H9 (cell line): ENCODE results near the gene SLC43A1. TPM values are rescaled to one million over a fixed set of nuclear protein-coding genes. Genes with fewer than 3 reads are reported as not detected.

Experiments used
- DNase-seq: peaks from one replicate; pipeline ENCODE4 v3.0.0-alpha.2; 2017
- H2AFZ ChIP-seq: one replicate; pipeline ENCODE4 v1.6.1; 2013; ENCODE audit warnings: mild to moderate bottlenecking, low read length, control low read depth, moderate library complexity
- H2AK5ac ChIP-seq: 2 replicates; pipeline ENCODE4 v1.6.1; 2013; ENCODE audit warnings: low read length, control low read depth, mixed read lengths; ENCODE audit not compliant: insufficient read length
- H2BK120ac ChIP-seq: one replicate; pipeline ENCODE4 v1.6.1; 2013; ENCODE audit warnings: low read depth, mild to moderate bottlenecking, low read length, control low read depth, inconsistent platforms; ENCODE audit not compliant: poor library complexity, severe bottlenecking
- H2BK12ac ChIP-seq: 2 replicates; pipeline ENCODE4 v1.6.1; 2013; ENCODE audit warnings: low read length, control low read depth, mixed read lengths, low read depth; ENCODE audit not compliant: insufficient read length
- H2BK15ac ChIP-seq: 2 replicates; pipeline ENCODE4 v1.6.1; 2013; ENCODE audit warnings: low read depth, low read length, control low read depth
- H2BK20ac ChIP-seq: one replicate; pipeline ENCODE4 v1.6.1; 2013; ENCODE audit warnings: low read depth, mild to moderate bottlenecking, low read length, control low read depth, inconsistent platforms; ENCODE audit not compliant: poor library complexity, severe bottlenecking
- H2BK5ac ChIP-seq: 2 replicates; pipeline ENCODE4 v1.6.1; 2013; ENCODE audit warnings: low read length, control low read depth, mixed read lengths; ENCODE audit not compliant: insufficient read length
- H3K14ac ChIP-seq: 2 replicates; pipeline ENCODE4 v1.6.1; 2013; ENCODE audit warnings: low read length, control low read depth; ENCODE audit not compliant: insufficient read depth
- H3K18ac ChIP-seq: 2 replicates; pipeline ENCODE4 v1.6.1; 2013; ENCODE audit warnings: low read depth, mild to moderate bottlenecking, mixed read lengths, low read length, control low read depth; ENCODE audit not compliant: insufficient read length
- H3K23ac ChIP-seq: 2 replicates; pipeline ENCODE4 v1.6.1; 2013; ENCODE audit warnings: low read length, control low read depth, mixed read lengths, low read depth; ENCODE audit not compliant: insufficient read length
- H3K23me2 ChIP-seq: 2 replicates; pipeline ENCODE4 v1.6.1; 2013; ENCODE audit warnings: low read depth, mild to moderate bottlenecking, mixed read lengths, low read length, control low read depth; ENCODE audit not compliant: insufficient read length, poor library complexity, severe bottlenecking
- H3K27ac ChIP-seq: 2 replicates; pipeline ENCODE4 v1.5.1; 2013; ENCODE audit warnings: low read length, control low read depth, mixed read lengths, low read depth; ENCODE audit not compliant: insufficient read length
- H3K27me3 ChIP-seq: 2 replicates; pipeline ENCODE4 v1.6.1; 2013; ENCODE audit warnings: low read length, control low read depth, inconsistent platforms; ENCODE audit not compliant: insufficient read depth
- H3K4ac ChIP-seq: 2 replicates; pipeline ENCODE4 v1.6.1; 2013; ENCODE audit warnings: low read depth, mild to moderate bottlenecking, control low read depth, inconsistent platforms, low read length, moderate library complexity
- H3K4me1 ChIP-seq: 2 replicates; pipeline ENCODE4 v1.6.1; 2013; ENCODE audit warnings: low read length, control low read depth, inconsistent platforms; ENCODE audit not compliant: insufficient read depth
- H3K4me2 ChIP-seq: 2 replicates; pipeline ENCODE4 v1.6.1; 2013; ENCODE audit warnings: low read length, control low read depth, mixed read lengths; ENCODE audit not compliant: insufficient read length, insufficient read depth
- H3K56ac ChIP-seq: 2 replicates; pipeline ENCODE4 v1.6.1; 2013; ENCODE audit warnings: low read depth, mild to moderate bottlenecking, mixed read lengths, low read length, control low read depth; ENCODE audit not compliant: insufficient read length
- H3K79me1 ChIP-seq: 2 replicates; pipeline ENCODE4 v1.6.1; 2013; ENCODE audit warnings: low read depth, mild to moderate bottlenecking, moderate library complexity, low read length, control low read depth, inconsistent platforms; ENCODE audit not compliant: insufficient read depth, poor library complexity, severe bottlenecking
- H3K79me2 ChIP-seq: 2 replicates; pipeline ENCODE4 v1.6.1; 2013; ENCODE audit warnings: low read length, control low read depth, inconsistent platforms; ENCODE audit not compliant: insufficient read depth
- H3K9ac ChIP-seq: 2 replicates; pipeline ENCODE4 v1.6.1; 2013; ENCODE audit warnings: low read length, control low read depth, mixed read lengths; ENCODE audit not compliant: insufficient read length; ENCODE audit errors: extremely low read depth
- H3K9me3 ChIP-seq: one replicate; pipeline ENCODE4 v1.6.1; 2013; ENCODE audit warnings: low read depth, low read length, inconsistent platforms; ENCODE audit not compliant: control insufficient read depth
- H3T11ph ChIP-seq: one replicate; pipeline ENCODE4 v1.6.1; 2013; ENCODE audit warnings: mild to moderate bottlenecking, low read length, control low read depth, inconsistent platforms
- H4K20me1 ChIP-seq: one replicate; pipeline ENCODE4 v1.6.1; 2013; ENCODE audit not compliant: control insufficient read depth, insufficient read length, insufficient read depth
- H4K5ac ChIP-seq: 2 replicates; pipeline ENCODE4 v1.6.1; 2013; ENCODE audit warnings: low read depth, mild to moderate bottlenecking, mixed read lengths, low read length, control low read depth; ENCODE audit not compliant: insufficient read length
- H4K8ac ChIP-seq: replicated peaks from 2 replicates; pipeline ENCODE4 v1.6.1; 2013; ENCODE audit warnings: low read length, control low read depth, mixed read lengths, low read depth; ENCODE audit not compliant: insufficient read length
- H4K91ac ChIP-seq: 2 replicates; pipeline ENCODE4 v1.6.1; 2013; ENCODE audit warnings: low read depth, mild to moderate bottlenecking, moderate library complexity, mixed read lengths, low read length, control low read depth; ENCODE audit not compliant: insufficient read length
- H3K27ac Mint-ChIP-seq, 3 experiments: 2 replicates in 2 of 3; 3 replicates in 1 of 3; pipeline ENCODE4 v1.8.0; 2020 to 2021; ENCODE audit warnings: mixed read lengths in 3 of 3, mild to moderate bottlenecking in 1 of 3, moderate library complexity in 1 of 3
- H3K27me3 Mint-ChIP-seq: 2 replicates; pipeline ENCODE4 v1.8.0; 2021; ENCODE audit warnings: low read depth, mild to moderate bottlenecking, moderate library complexity, mixed read lengths
- H3K36me3 Mint-ChIP-seq, 3 experiments: 2 replicates in 2 of 3; 3 replicates in 1 of 3; pipeline ENCODE4 v1.8.0; 2020 to 2021; ENCODE audit warnings: low read depth in 3 of 3, mixed read lengths in 3 of 3; ENCODE audit not compliant: insufficient read depth in 1 of 3
- H3K4me1 Mint-ChIP-seq, 2 experiments: 2 replicates each; pipeline ENCODE4 v1.8.0; 2020; ENCODE audit warnings: mixed read lengths in 2 of 2
- H3K4me3 Mint-ChIP-seq, 2 experiments: 2 replicates in 1 of 2; 3 replicates in 1 of 2; pipeline ENCODE4 v1.8.0; 2020 to 2021; ENCODE audit warnings: mild to moderate bottlenecking in 2 of 2, mixed read lengths in 2 of 2, moderate library complexity in 1 of 2
- H3K9me3 Mint-ChIP-seq, 2 experiments: 2 replicates in 1 of 2; 3 replicates in 1 of 2; pipeline ENCODE4 v1.8.0; 2020; ENCODE audit warnings: mild to moderate bottlenecking in 2 of 2, mixed read lengths in 2 of 2, moderate library complexity in 1 of 2
- WGBS: extraction: QIAGEN DNeasy Blood & Tissue Kit; methylation state at CpG from one replicate; pipeline ENCODE4 v1.1.7; 2013; ENCODE audit warnings: missing lambda C conversion rate, low lambda C conversion rate, mixed read lengths; ENCODE audit not compliant: insufficient read length; ENCODE audit errors: extremely low coverage; 5-methylcytosine and 5-hydroxymethylcytosine counted together
- total RNA-seq: library from RNA; stranded (reverse); gene quantifications from 2 replicates; pipeline ENCODE4 v1.2.1, GENCODE V29; 2021
- TF ChIP-seq, protein P1 (sequence below): fragments of 200-600 bp; sonication (generic); conservative IDR thresholded peaks from 3 replicates; pipeline ENCODE4 v1.8.0; 2021; ENCODE audit warnings: antibody characterized with exemption, mild to moderate bottlenecking

Gene SLC43A1
- total RNA-seq, 1 experiment from 2014 or later = 17.0 TPM

DNA sequence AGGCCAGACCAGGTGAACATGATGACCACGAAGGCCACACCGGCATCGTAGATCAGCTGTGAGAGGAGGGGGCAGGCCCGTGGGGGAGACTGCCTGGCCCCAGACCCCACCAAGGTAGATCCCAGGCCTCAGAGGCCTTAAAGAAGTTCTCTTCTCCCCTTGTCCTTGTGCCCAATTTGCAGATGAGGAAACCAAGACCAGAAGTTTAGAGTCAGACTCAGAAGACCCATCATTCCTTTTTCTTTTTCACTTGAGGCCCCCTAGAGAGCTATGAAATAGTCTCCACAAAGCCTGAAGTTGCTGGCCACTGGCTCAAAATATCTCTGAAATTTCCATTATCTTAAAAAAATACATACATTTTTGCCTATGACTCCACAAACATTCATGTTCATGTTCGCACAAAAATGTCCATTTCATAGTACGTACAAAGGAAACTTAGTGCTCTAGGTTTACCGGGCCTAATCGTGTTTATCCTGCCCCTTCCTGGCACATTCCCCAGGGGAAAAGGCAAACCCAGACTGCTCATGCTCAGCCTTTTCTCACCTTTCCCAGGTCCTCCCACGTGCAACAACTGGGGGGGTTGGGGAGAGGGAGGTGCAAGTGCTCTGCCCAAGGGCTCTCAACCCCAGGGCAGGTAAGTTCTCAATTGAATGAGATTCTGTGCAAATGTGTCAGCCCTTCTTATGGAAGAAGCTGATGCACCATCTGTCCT, 19.2 kb downstream of the SLC43A1 start:
- no peak overlapping the region for H3K56ac ChIP-seq
- H2BK5ac ChIP-seq = no peak overlapping the region
- H3K4me2 ChIP-seq = no peak overlapping the region
- H2BK120ac ChIP-seq = no peak overlapping the region
- no peak overlapping the region for H2BK15ac ChIP-seq
- H2AFZ ChIP-seq = no peak overlapping the region
- Mint-ChIP-seq H3K27me3 (no peaks in the 10 kb centered on the region; the same call in 1 of the 2 replicates), H3K9me3 (no peaks in the 10 kb centered on the region; a peak in 1 of 5 replicates), H3K36me3 (peaks cover 23 to 44% (median 25%) of the 10 kb centered on the region in 3 experiments; a peak in 6 of 7 replicates), H3K27ac (peak overlapping the region; percentile 67 to 83 (median 82); a peak in 5 of 7 replicates), H3K4me3 (no peak overlapping the region), H3K4me1 (peaks cover 22 to 52% of the 10 kb centered on the region in 2 experiments)
- H2BK20ac ChIP-seq = no peak overlapping the region
- TF ChIP-seq, protein P1, sequence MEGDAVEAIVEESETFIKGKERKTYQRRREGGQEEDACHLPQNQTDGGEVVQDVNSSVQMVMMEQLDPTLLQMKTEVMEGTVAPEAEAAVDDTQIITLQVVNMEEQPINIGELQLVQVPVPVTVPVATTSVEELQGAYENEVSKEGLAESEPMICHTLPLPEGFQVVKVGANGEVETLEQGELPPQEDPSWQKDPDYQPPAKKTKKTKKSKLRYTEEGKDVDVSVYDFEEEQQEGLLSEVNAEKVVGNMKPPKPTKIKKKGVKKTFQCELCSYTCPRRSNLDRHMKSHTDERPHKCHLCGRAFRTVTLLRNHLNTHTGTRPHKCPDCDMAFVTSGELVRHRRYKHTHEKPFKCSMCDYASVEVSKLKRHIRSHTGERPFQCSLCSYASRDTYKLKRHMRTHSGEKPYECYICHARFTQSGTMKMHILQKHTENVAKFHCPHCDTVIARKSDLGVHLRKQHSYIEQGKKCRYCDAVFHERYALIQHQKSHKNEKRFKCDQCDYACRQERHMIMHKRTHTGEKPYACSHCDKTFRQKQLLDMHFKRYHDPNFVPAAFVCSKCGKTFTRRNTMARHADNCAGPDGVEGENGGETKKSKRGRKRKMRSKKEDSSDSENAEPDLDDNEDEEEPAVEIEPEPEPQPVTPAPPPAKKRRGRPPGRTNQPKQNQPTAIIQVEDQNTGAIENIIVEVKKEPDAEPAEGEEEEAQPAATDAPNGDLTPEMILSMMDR = no peak
- H3K27ac ChIP-seq = no peak overlapping the region
- peaks cover 11% of the 10 kb centered on the region; the same call in 1 of the 2 replicates for H3K4me1 ChIP-seq
- no peaks in the 10 kb centered on the region for H3K23me2 ChIP-seq
- H3T11ph ChIP-seq = no peak overlapping the region
- H3K79me1 ChIP-seq = no peaks in the 10 kb centered on the region
- no peak overlapping the region for H3K18ac ChIP-seq
- H4K91ac ChIP-seq = no peak overlapping the region
- H3K9me3 ChIP-seq = no peaks in the 10 kb centered on the region
- WGBS = no CpG with 5 or more reads among the region's 9 CpGs
- H3K4ac ChIP-seq = no peak overlapping the region
- no peak overlapping the region for H3K23ac ChIP-seq
- peaks cover 3% of the 10 kb centered on the region for H4K20me1 ChIP-seq
- no peaks in the 10 kb centered on the region for H3K27me3 ChIP-seq
- no peak overlapping the region for H2AK5ac ChIP-seq
- H3K79me2 ChIP-seq = no peaks in the 10 kb centered on the region
- DNase-seq = no peak
- no peak overlapping the region for H2BK12ac ChIP-seq
- no peak overlapping the region for H4K8ac ChIP-seq
- no peak overlapping the region for H3K9ac ChIP-seq
- H4K5ac ChIP-seq = no peak overlapping the region
- H3K14ac ChIP-seq = no peak overlapping the region
